Sigmoid colon (tissue), 7 donors: ENCODE measurements around the gene ICE2. TPM values are rescaled to one million over a fixed set of nuclear protein-coding genes. Genes with fewer than 3 reads are reported as not detected.

Source experiments
- DNase-seq: peaks from one replicate; pipeline ENCODE4 v3.0.0-alpha.2; 2019
- H3K27ac ChIP-seq, 4 donors: fragments of 200-600 bp; sonication (generic); one replicate each; pipeline ENCODE4 v1.5.1; 2016 to 2019; ENCODE audit warnings: mild to moderate bottlenecking in 1 of 4
- H3K27me3 ChIP-seq, 3 donors: fragments of 200-600 bp; sonication (generic); one replicate each; pipeline ENCODE4 v1.5.1; 2019; ENCODE audit warnings: mild to moderate bottlenecking in 1 of 3
- H3K36me3 ChIP-seq, 4 donors: fragments of 200-600 bp; sonication (generic); one replicate each; pipeline ENCODE4 v1.5.1; 2016 to 2019
- H3K4me1 ChIP-seq, 4 donors: fragments of 200-600 bp; sonication (generic); one replicate each; pipeline ENCODE4 v1.5.1; 2017 to 2019
- H3K4me3 ChIP-seq, 4 donors: fragments of 200-600 bp; sonication (generic); one replicate each; pipeline ENCODE4 v1.5.1; 2017 to 2019; ENCODE audit warnings: mild to moderate bottlenecking in 2 of 4, moderate library complexity in 1 of 4
- H3K9me3 ChIP-seq, 4 donors: fragments of 200-600 bp in 3 of 4; sonication (generic) in 3 of 4; one replicate each; pipeline versions ENCODE4 v1.5.1 to v1.6.1; 2013 to 2019
- CTCF ChIP-seq, 4 experiments: fragments of 450-650 bp in 3 of 4; fragments of 200-600 bp in 1 of 4; IDR thresholded peaks; one replicate each; pipeline ENCODE4 v1.5.1; 2016 to 2019; ENCODE audit warnings: antibody characterized with exemption in 4 of 4, mild to moderate bottlenecking in 3 of 4, moderate library complexity in 2 of 4
- EP300 ChIP-seq, 4 donors: sonication (generic); formaldehyde crosslinking; IDR thresholded peaks; one replicate each; pipeline ENCODE4 v1.6.1; 2017; ENCODE audit warnings: antibody characterized with exemption in 4 of 4
- POLR2A ChIP-seq, 2 donors: fragments of 450-650 bp; IDR thresholded peaks; one replicate each; pipeline ENCODE4 v1.6.1; 2016; ENCODE audit warnings: antibody characterized with exemption in 2 of 2, mild to moderate bottlenecking in 2 of 2, moderate library complexity in 2 of 2
- POLR2AphosphoS5 ChIP-seq, 4 donors: sonication (generic); formaldehyde crosslinking; IDR thresholded peaks; one replicate each; pipeline ENCODE4 v1.6.1; 2017; ENCODE audit warnings: antibody characterized with exemption in 4 of 4
- WGBS, 2 donors: extraction: QIAGEN DNeasy Blood & Tissue Kit; methylation state at CpG; one replicate each; pipeline ENCODE4 v1.1.7; 2013; 5-methylcytosine and 5-hydroxymethylcytosine counted together
- intact Hi-C: fragments of 100-400 bp; cut with DNase I; formaldehyde crosslinking; loops from one replicate; pipeline ENCODE4 v1.15.1; 2023
- polyA plus RNA-seq, 3 donors: library from polyadenylated mRNA; stranded (reverse); fragments of 200-250 nt; gene quantifications; one replicate each; pipeline ENCODE4 v1.2.3, GENCODE V29; 2013
- total RNA-seq, 4 donors: library from RNA; depleted of rRNA; stranded (reverse); fragments of >200 nt; gene quantifications; one replicate each; pipeline ENCODE4 v1.1.0, GENCODE V29; 2016
- donor health status: healthy with polysubstance abuse.
- donor health status: Bipolar disorder and iron deficiency.
- donor health status: healthy.

Gene ICE2
- total and polyA plus RNA-seq, 7 donors: 4.6 to 40.3 (median 30.0) TPM

- Histone ChIP-seq H3K27me3 (no peaks in the 10 kb centered on the region), H3K36me3 (no peaks in the 10 kb centered on the region), H3K4me1 (no peaks in the 10 kb centered on the region), H3K9me3 (no peaks in the 10 kb centered on the region), H3K4me3 (no peak overlapping the region), H3K27ac (no peak overlapping the region)
- DNase-seq: no peak
- WGBS, 2 donors: 96 to 99% methylated on average over 2 of the region's 2 CpGs
- intact Hi-C loops: no loop called here
- TF ChIP-seq POLR2A (IDR thresholded peaks at IDR 0.05): no peak
Measured at GRCh38 chr15:60486742-60487141, 7.8 kb upstream of the ICE2 start.

- H3K4me1 ChIP-seq: no peaks in the 10 kb centered on the region
- intact Hi-C loops: no loop called here
Measured at GRCh38 chr15:60485365-60486055, 6.6 kb upstream of the ICE2 start.

GRCh38 chr15:60483042-60483441 lies 4.1 kb upstream of the ICE2 start:
- intact Hi-C loops: no loop called here
- 96 to 99% methylated on average over 3 of the region's 3 CpGs for WGBS, 2 donors
- Histone ChIP-seq H3K4me1 (peaks cover 0 to 12% (median 5%) of the 10 kb centered on the region in 4 donors), H3K36me3 (no peaks in the 10 kb centered on the region), H3K27me3 (no peaks in the 10 kb centered on the region), H3K9me3 (no peaks in the 10 kb centered on the region), H3K4me3 (no peak overlapping the region), H3K27ac (no peak overlapping the region)
- TF ChIP-seq CTCF (IDR thresholded peaks at IDR 0.05) (no peak), POLR2A (IDR thresholded peaks at IDR 0.05) (no peak), POLR2AphosphoS5 (IDR thresholded peaks at IDR 0.05) (no peak), EP300 (IDR thresholded peaks at IDR 0.05) (no peak)
- no peak for DNase-seq

More at GRCh38 chr15:60485365-60486055, 6.6 kb upstream of the ICE2 start:
- Histone ChIP-seq H3K4me3 (no peak overlapping the region), H3K9me3 (no peaks in the 10 kb centered on the region), H3K27ac (no peak overlapping the region), H3K27me3 (no peaks in the 10 kb centered on the region), H3K36me3 (no peaks in the 10 kb centered on the region)
- no peak for TF ChIP-seq EP300 (IDR thresholded peaks at IDR 0.05)
- no peak for TF ChIP-seq POLR2AphosphoS5 (IDR thresholded peaks at IDR 0.05)
- no peak for TF ChIP-seq CTCF (IDR thresholded peaks at IDR 0.05)
- no peak for TF ChIP-seq POLR2A (IDR thresholded peaks at IDR 0.05)
- WGBS, 2 donors: 84 to 91% methylated on average over 6 of the region's 6 CpGs
- no peak for DNase-seq

GRCh38 chr15:60480888-60481287 lies 1.9 kb upstream of the ICE2 start:
- intact Hi-C loops: no loop called here
- 36 to 70% methylated on average over 3 of the region's 3 CpGs for whole genome bisulfite sequencing, 2 donors
- Histone ChIP-seq H3K36me3 (no peaks in the 10 kb centered on the region), H3K27ac (no peak overlapping the region), H3K27me3 (no peaks in the 10 kb centered on the region), H3K9me3 (no peaks in the 10 kb centered on the region), H3K4me1 (peaks cover 0 to 31% (median 26%) of the 10 kb centered on the region in 4 donors), H3K4me3 (no peak overlapping the region)
- TF ChIP-seq POLR2A (IDR thresholded peaks at IDR 0.05) (no peak), POLR2AphosphoS5 (IDR thresholded peaks at IDR 0.05) (no peak), CTCF (IDR thresholded peaks at IDR 0.05) (no peak), EP300 (IDR thresholded peaks at IDR 0.05) (no peak)
- no peak for DNase-seq

GRCh38 chr15:60480149-60480548 lies 1.2 kb upstream of the ICE2 start:
- WGBS, 2 donors: 46 to 71% methylated on average over 1 of the region's 1 CpG
- Histone ChIP-seq H3K4me3 (no peak overlapping the region), H3K4me1 (peaks cover 0 to 32% (median 26%) of the 10 kb centered on the region in 4 donors), H3K9me3 (no peaks in the 10 kb centered on the region), H3K36me3 (peaks cover 0 to 4% (median 0%) of the 10 kb centered on the region in 4 donors), H3K27me3 (no peaks in the 10 kb centered on the region), H3K27ac (peak overlapping the region in 2 of 4 donors; percentile 90)
- intact Hi-C loops: no loop called here
- no peak for TF ChIP-seq EP300 (IDR thresholded peaks at IDR 0.05)
- no peak for TF ChIP-seq CTCF (IDR thresholded peaks at IDR 0.05)
- no peak for TF ChIP-seq POLR2A (IDR thresholded peaks at IDR 0.05)
- TF ChIP-seq POLR2AphosphoS5 (IDR thresholded peaks at IDR 0.05): no peak
- DNase-seq: no peak
